ENCODE results near the gene TOLLIP.

The TOLLIP gene

DNA sequence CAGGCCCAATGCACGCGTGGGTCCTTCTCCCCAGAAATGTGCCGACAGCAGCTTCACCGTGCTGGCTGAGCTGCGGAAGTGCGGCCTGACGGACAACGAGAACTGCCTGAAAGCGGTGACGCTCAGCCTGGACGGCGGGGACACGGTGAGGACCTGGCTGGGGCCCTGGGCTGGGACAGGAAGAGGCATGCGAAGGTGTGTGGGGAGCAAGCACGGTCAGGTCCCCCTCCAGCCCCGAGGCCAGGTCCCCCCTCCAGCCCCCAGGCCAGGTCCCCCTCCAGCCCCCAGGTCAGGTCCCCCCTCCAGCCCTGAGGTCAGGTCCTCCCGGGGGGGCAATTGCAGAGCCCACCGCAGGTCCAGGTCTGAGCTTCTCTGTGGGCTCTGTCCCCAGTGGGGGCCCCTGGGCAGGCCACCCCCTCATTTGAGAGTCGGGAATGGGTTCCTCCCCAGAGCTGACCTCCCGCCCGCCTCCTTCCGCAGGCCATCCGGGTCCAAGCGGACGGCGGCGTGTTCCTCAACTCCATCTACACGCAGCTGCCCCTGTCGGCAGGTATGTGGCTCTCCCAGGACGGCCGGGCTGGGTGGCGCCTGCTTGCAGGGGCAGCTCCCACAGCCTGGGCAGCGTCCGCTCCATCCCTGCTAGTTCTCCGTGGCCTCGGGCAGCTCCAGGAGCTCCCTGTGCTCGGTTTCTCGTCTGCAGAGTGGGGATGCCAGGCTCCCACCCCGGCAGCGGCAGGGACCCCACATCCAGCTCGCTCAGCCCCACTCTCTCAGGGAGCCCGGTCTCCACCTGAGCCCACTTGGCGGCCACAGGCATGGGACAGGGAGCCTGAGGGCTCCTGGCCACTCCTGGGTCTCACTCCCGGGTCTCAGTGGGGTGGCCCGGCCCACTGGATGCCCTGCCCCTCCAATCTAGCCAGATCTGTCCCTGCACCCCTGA, 78.7 kb downstream of the TOLLIP start:
- H4K20me1 ChIP-seq (ENCODE audit: control insufficient read depth, insufficient read depth, low read depth, low read length), result no peaks in the 10 kb centered on the region
- no peak overlapping the region for H3K27ac ChIP-seq (ENCODE audit: low read depth, low read length)
- H3K4me3 ChIP-seq (ENCODE audit: low read length), result no peak overlapping the region
- TF ChIP-seq, protein P1, sequence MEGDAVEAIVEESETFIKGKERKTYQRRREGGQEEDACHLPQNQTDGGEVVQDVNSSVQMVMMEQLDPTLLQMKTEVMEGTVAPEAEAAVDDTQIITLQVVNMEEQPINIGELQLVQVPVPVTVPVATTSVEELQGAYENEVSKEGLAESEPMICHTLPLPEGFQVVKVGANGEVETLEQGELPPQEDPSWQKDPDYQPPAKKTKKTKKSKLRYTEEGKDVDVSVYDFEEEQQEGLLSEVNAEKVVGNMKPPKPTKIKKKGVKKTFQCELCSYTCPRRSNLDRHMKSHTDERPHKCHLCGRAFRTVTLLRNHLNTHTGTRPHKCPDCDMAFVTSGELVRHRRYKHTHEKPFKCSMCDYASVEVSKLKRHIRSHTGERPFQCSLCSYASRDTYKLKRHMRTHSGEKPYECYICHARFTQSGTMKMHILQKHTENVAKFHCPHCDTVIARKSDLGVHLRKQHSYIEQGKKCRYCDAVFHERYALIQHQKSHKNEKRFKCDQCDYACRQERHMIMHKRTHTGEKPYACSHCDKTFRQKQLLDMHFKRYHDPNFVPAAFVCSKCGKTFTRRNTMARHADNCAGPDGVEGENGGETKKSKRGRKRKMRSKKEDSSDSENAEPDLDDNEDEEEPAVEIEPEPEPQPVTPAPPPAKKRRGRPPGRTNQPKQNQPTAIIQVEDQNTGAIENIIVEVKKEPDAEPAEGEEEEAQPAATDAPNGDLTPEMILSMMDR (IDR thresholded peaks at IDR 0.05; ENCODE audit: low read depth, low read length, poor library complexity, severe bottlenecking), result no peak
- no peak for TF ChIP-seq EZH2phosphoT487 (IDR thresholded peaks at IDR 0.05; ENCODE audit: borderline replicate concordance, low read length)
- no peaks in the 10 kb centered on the region for H3K4me1 ChIP-seq (ENCODE audit: control insufficient read depth, low read length)
- H3K36me3 ChIP-seq (ENCODE audit: control insufficient read depth, low read length), result no peaks in the 10 kb centered on the region
- no peaks in the 10 kb centered on the region for H3K9me3 ChIP-seq (ENCODE audit: control insufficient read depth, insufficient read depth, low read length)
- H3F3A ChIP-seq (ENCODE audit: control insufficient read depth, insufficient read depth), result no peaks in the 10 kb centered on the region
- no peaks in the 10 kb centered on the region for H3K27me3 ChIP-seq (ENCODE audit: control insufficient read depth, low read length)
- H3K79me2 ChIP-seq (ENCODE audit: control insufficient read depth, low read length), result no peaks in the 10 kb centered on the region
- no peaks in the 10 kb centered on the region for H3K9me2 ChIP-seq (replicated peaks; ENCODE audit: control insufficient read depth, low read length)
- no peak overlapping the region for H3K4me2 ChIP-seq (ENCODE audit: low read length)

DNA sequence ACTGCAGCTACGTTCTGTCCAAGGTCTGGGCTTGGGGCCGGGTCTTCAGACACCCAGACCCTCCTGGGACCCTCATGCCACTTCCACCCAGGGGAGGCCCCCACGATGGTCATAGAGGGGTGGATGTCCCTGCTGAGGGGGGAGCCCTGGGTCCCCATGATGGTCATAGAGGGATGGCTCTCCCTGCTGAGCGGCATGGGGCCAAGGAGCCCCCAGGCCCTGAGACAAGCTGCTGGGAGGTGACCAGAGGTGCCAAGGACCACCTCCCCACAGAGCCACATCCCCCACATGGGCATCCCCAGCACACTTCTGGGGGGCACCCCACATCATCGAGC, 79.3 kb downstream of the TOLLIP start:
- Histone ChIP-seq H3K4me2 (ENCODE audit: low read length) (no peak overlapping the region), H3K4me1 (ENCODE audit: control insufficient read depth, low read length) (no peaks in the 10 kb centered on the region), H3K36me3 (ENCODE audit: control insufficient read depth, low read length) (no peaks in the 10 kb centered on the region), H3F3A (ENCODE audit: control insufficient read depth, insufficient read depth) (no peaks in the 10 kb centered on the region), H3K4me3 (ENCODE audit: low read length) (no peak overlapping the region), H3K27me3 (ENCODE audit: control insufficient read depth, low read length) (no peaks in the 10 kb centered on the region), H3K9me2 (replicated peaks; ENCODE audit: control insufficient read depth, low read length) (no peaks in the 10 kb centered on the region), H3K27ac (ENCODE audit: low read depth, low read length) (no peak overlapping the region), H3K79me2 (ENCODE audit: control insufficient read depth, low read length) (no peaks in the 10 kb centered on the region), H3K9me3 (ENCODE audit: control insufficient read depth, insufficient read depth, low read length) (no peaks in the 10 kb centered on the region), H4K20me1 (ENCODE audit: control insufficient read depth, insufficient read depth, low read depth, low read length) (no peaks in the 10 kb centered on the region)
- no peak for TF ChIP-seq EZH2phosphoT487 (IDR thresholded peaks at IDR 0.05; ENCODE audit: borderline replicate concordance, low read length)
- TF ChIP-seq, protein P1 (IDR thresholded peaks at IDR 0.05; ENCODE audit: low read depth, low read length, poor library complexity, severe bottlenecking), result no peak

DNA sequence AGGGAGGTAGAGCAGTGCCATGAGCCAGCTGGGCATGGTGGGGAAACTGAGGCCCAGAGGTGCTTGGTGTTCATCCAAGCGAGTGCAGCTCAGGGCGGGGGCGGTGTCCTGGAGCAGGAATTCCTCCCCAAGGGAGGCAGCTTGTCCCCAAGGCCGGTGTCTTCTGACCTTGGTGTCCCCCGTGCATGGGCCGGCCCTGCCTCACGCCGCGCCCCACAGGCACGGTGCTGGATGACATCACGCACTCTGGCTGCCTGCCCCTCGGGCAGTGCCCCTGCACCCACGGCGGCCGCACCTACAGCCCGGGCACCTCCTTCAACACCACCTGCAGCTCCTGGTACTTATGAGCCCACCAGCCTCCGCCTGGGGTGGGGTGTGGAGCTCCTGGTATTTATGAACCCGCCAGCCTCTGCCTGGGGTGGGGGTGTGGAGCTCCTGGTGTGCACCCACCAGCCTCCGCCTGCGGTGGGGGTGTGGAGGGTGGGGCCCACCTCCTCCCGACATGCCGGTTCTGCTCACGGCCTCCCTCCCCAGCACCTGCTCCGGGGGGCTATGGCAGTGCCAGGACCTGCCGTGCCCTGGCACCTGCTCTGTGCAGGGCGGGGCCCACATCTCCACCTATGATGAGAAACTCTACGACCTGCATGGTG, 79.8 kb downstream of the TOLLIP start:
- H3K27ac ChIP-seq (ENCODE audit: low read depth, low read length), result no peak overlapping the region
- H3K9me2 ChIP-seq (replicated peaks; ENCODE audit: control insufficient read depth, low read length), result no peaks in the 10 kb centered on the region
- TF ChIP-seq EZH2phosphoT487 (IDR thresholded peaks at IDR 0.05; ENCODE audit: borderline replicate concordance, low read length), result no peak
- TF ChIP-seq, protein P1 (IDR thresholded peaks at IDR 0.05; ENCODE audit: low read depth, low read length, poor library complexity, severe bottlenecking), result no peak
- H3K4me2 ChIP-seq (ENCODE audit: low read length), result no peak overlapping the region
- no peaks in the 10 kb centered on the region for H3K27me3 ChIP-seq (ENCODE audit: control insufficient read depth, low read length)
- no peak overlapping the region for H3K4me3 ChIP-seq (ENCODE audit: low read length)
- no peaks in the 10 kb centered on the region for H3K79me2 ChIP-seq (ENCODE audit: control insufficient read depth, low read length)
- H3K36me3 ChIP-seq (ENCODE audit: control insufficient read depth, low read length), result no peaks in the 10 kb centered on the region
- H3F3A ChIP-seq (ENCODE audit: control insufficient read depth, insufficient read depth), result no peaks in the 10 kb centered on the region
- H4K20me1 ChIP-seq (ENCODE audit: control insufficient read depth, insufficient read depth, low read depth, low read length), result no peaks in the 10 kb centered on the region
- no peaks in the 10 kb centered on the region for H3K4me1 ChIP-seq (ENCODE audit: control insufficient read depth, low read length)
- H3K9me3 ChIP-seq (ENCODE audit: control insufficient read depth, insufficient read depth, low read length), result no peaks in the 10 kb centered on the region

Data from DOHH2 (cell line).